ENCODE data around the gene WDR49. TPM values are rescaled to one million over a fixed set of nuclear protein-coding genes. Genes with fewer than 3 reads are reported as not detected.

Gene WDR49
- total and polyA plus RNA-seq, 2 experiments from 2014 or later, result not detected

- TF ChIP-seq CTCF (IDR thresholded peaks at IDR 0.05; ENCODE audit: poor library complexity) (no peak), EZH2phosphoT487 (IDR thresholded peaks at IDR 0.05; ENCODE audit: low read depth, severe bottlenecking, unreplicated experiment) (no peak), EZH2 (IDR thresholded peaks at IDR 0.05; ENCODE audit: borderline replicate concordance) (no peak)
- H4K20me1 ChIP-seq (ENCODE audit: insufficient read depth, poor library complexity, severe bottlenecking), result no peaks in the 10 kb centered on the region
Observed at GRCh38 chr3:167491621-167492020, 162.1 kb downstream of the WDR49 start.

GRCh38 chr3:167489571-167489970 lies 164.2 kb downstream of the WDR49 start:
- Histone ChIP-seq H3K4me2 (no peak overlapping the region), H3K4me1 (ENCODE audit: insufficient read depth) (no peaks in the 10 kb centered on the region), H3K9me3 (ENCODE audit: low read depth) (no peaks in the 10 kb centered on the region), H3K27ac (no peak overlapping the region), H3K79me2 (no peaks in the 10 kb centered on the region), H4K20me1 (ENCODE audit: insufficient read depth, poor library complexity, severe bottlenecking) (no peaks in the 10 kb centered on the region), H3K27me3 (peaks cover 8% of the 10 kb centered on the region), H3K4me3 (no peak overlapping the region), H2AFZ (no peak overlapping the region), H3K36me3 (replicated peaks; ENCODE audit: insufficient read depth, low read depth) (no peaks in the 10 kb centered on the region), H3K9me2 (replicated peaks; ENCODE audit: insufficient read depth) (no peaks in the 10 kb centered on the region)
- 80% methylated on average over 1 of the region's 1 CpG for WGBS (ENCODE audit: low lambda C conversion rate, missing lambda C conversion rate)
- DNase-seq (ENCODE audit: low spot score), result no peak
- TF ChIP-seq CTCF (IDR thresholded peaks at IDR 0.05; ENCODE audit: poor library complexity), result no peak
- TF ChIP-seq EZH2 (IDR thresholded peaks at IDR 0.05; ENCODE audit: borderline replicate concordance), result no peak
- no peak for TF ChIP-seq EZH2phosphoT487 (IDR thresholded peaks at IDR 0.05; ENCODE audit: low read depth, severe bottlenecking, unreplicated experiment)

More at GRCh38 chr3:167491621-167492020, 162.1 kb downstream of the WDR49 start:
- no peaks in the 10 kb centered on the region for H3K4me1 ChIP-seq (ENCODE audit: insufficient read depth)
- H3K9me3 ChIP-seq (ENCODE audit: low read depth), result no peaks in the 10 kb centered on the region
- no peak overlapping the region for H3K27ac ChIP-seq
- DNase-seq (ENCODE audit: low spot score), result no peak
- no peaks in the 10 kb centered on the region for H3K36me3 ChIP-seq (replicated peaks; ENCODE audit: insufficient read depth, low read depth)
- H3K79me2 ChIP-seq, result no peaks in the 10 kb centered on the region
- H3K9me2 ChIP-seq (replicated peaks; ENCODE audit: insufficient read depth), result no peaks in the 10 kb centered on the region
- H3K4me3 ChIP-seq, result no peak overlapping the region
- peaks cover 8% of the 10 kb centered on the region for H3K27me3 ChIP-seq
- no peak overlapping the region for H2AFZ ChIP-seq
- no peak overlapping the region for H3K4me2 ChIP-seq

- no peak overlapping the region for H3K4me3 ChIP-seq
- no peaks in the 10 kb centered on the region for H3K36me3 ChIP-seq (replicated peaks; ENCODE audit: insufficient read depth, low read depth)
- WGBS (ENCODE audit: low lambda C conversion rate, missing lambda C conversion rate), result 88% methylated on average over 3 of the region's 3 CpGs
- no peak overlapping the region for H2AFZ ChIP-seq
- no peaks in the 10 kb centered on the region for H3K4me1 ChIP-seq (ENCODE audit: insufficient read depth)
- H3K9me3 ChIP-seq (ENCODE audit: low read depth), result no peaks in the 10 kb centered on the region
- peaks cover 8% of the 10 kb centered on the region for H3K27me3 ChIP-seq
- H4K20me1 ChIP-seq (ENCODE audit: insufficient read depth, poor library complexity, severe bottlenecking), result no peaks in the 10 kb centered on the region
- DNase-seq (ENCODE audit: low spot score), result no peak
- H3K79me2 ChIP-seq, result no peaks in the 10 kb centered on the region
- no peak overlapping the region for H3K4me2 ChIP-seq
- TF ChIP-seq EZH2 (IDR thresholded peaks at IDR 0.05; ENCODE audit: borderline replicate concordance) (no peak), EZH2phosphoT487 (IDR thresholded peaks at IDR 0.05; ENCODE audit: low read depth, severe bottlenecking, unreplicated experiment) (no peak), CTCF (IDR thresholded peaks at IDR 0.05; ENCODE audit: poor library complexity) (no peak)
- H3K27ac ChIP-seq, result no peak overlapping the region
- H3K9me2 ChIP-seq (replicated peaks; ENCODE audit: insufficient read depth), result no peaks in the 10 kb centered on the region
Observed at GRCh38 chr3:167487556-167487955, 166.2 kb downstream of the WDR49 start.

- no peaks in the 10 kb centered on the region for H3K36me3 ChIP-seq (replicated peaks; ENCODE audit: insufficient read depth, low read depth)
- H3K4me3 ChIP-seq, result no peak overlapping the region
- no peaks in the 10 kb centered on the region for H4K20me1 ChIP-seq (ENCODE audit: insufficient read depth, poor library complexity, severe bottlenecking)
- no peaks in the 10 kb centered on the region for H3K79me2 ChIP-seq
- H3K4me1 ChIP-seq (ENCODE audit: insufficient read depth), result no peaks in the 10 kb centered on the region
- no peak for TF ChIP-seq EZH2phosphoT487 (IDR thresholded peaks at IDR 0.05; ENCODE audit: low read depth, severe bottlenecking, unreplicated experiment)
- H2AFZ ChIP-seq, result no peak overlapping the region
- H3K27ac ChIP-seq, result no peak overlapping the region
- H3K9me2 ChIP-seq (replicated peaks; ENCODE audit: insufficient read depth), result no peaks in the 10 kb centered on the region
- 95% methylated on average over 2 of the region's 2 CpGs for WGBS (ENCODE audit: low lambda C conversion rate, missing lambda C conversion rate)
- H3K9me3 ChIP-seq (ENCODE audit: low read depth), result no peaks in the 10 kb centered on the region
- H3K27me3 ChIP-seq, result no peaks in the 10 kb centered on the region
- H3K4me2 ChIP-seq, result no peak overlapping the region
- no peak for DNase-seq (ENCODE audit: low spot score)
Observed at GRCh38 chr3:167484551-167484950, 169.2 kb downstream of the WDR49 start.

All from hepatocyte (in vitro differentiated cells).